Keratinocyte (primary cell): ENCODE results near the gene RAD51. TPM values are rescaled to one million over a fixed set of nuclear protein-coding genes. Genes with fewer than 3 reads are reported as not detected.

Experiments
- DNase-seq: peaks from one replicate; pipeline ENCODE4 v3.0.0-alpha.2; 2011; ENCODE audit warnings: low read depth, missing footprints, low spot score
- FAIRE-seq: peaks from 2 replicates; lab custom pipeline; 2011; peaks lifted over from hg19 to GRCh38; lab: Jason Lieb, UNC
- H2AFZ ChIP-seq: 2 replicates; pipeline ENCODE4 v1.6.0; 2012; ENCODE audit warnings: low read length, control low read depth, inconsistent platforms; ENCODE audit not compliant: control insufficient read depth
- H3K27ac ChIP-seq: 2 replicates; pipeline ENCODE4 v1.5.1; 2011; ENCODE audit warnings: low read length; ENCODE audit not compliant: control insufficient read depth, insufficient read depth
- H3K27me3 ChIP-seq: 3 replicates; pipeline ENCODE4 v1.6.0; 2011; ENCODE audit warnings: low read length; ENCODE audit not compliant: control insufficient read depth, insufficient read depth; ENCODE audit errors: extremely low read depth
- H3K36me3 ChIP-seq, 2 experiments: 2 replicates in 1 of 2; 3 replicates in 1 of 2; pipeline ENCODE4 v1.5.1; 2011; ENCODE audit warnings: low read length in 2 of 2, mild to moderate bottlenecking in 1 of 2; ENCODE audit not compliant: control insufficient read depth in 2 of 2, insufficient read depth in 2 of 2; ENCODE audit errors: extremely low read depth in 1 of 2
- H3K4me1 ChIP-seq: 3 replicates; pipeline ENCODE4 v1.5.1; 2011; ENCODE audit warnings: low read length; ENCODE audit not compliant: control insufficient read depth, insufficient read depth; ENCODE audit errors: extremely low read depth
- H3K4me2 ChIP-seq: 3 replicates; pipeline ENCODE4 v1.6.0; 2011; ENCODE audit warnings: low read depth, low read length; ENCODE audit not compliant: control insufficient read depth, insufficient read depth; ENCODE audit errors: extremely low read depth
- H3K4me3 ChIP-seq, 3 experiments: fragments of 200-600 bp in 1 of 3; sonication (generic) in 1 of 3; 2 replicates in 2 of 3; 3 replicates in 1 of 3; pipeline ENCODE4 v1.5.1; 2011 to 2016; ENCODE audit warnings: low read length in 3 of 3, mild to moderate bottlenecking in 3 of 3, control low read depth in 2 of 3, inconsistent platforms in 1 of 3, low read depth in 1 of 3, mixed read lengths in 1 of 3, mixed run types in 1 of 3, moderate library complexity in 1 of 3; ENCODE audit not compliant: control insufficient read depth in 2 of 3, insufficient read depth in 2 of 3; ENCODE audit errors: extremely low read depth in 1 of 3
- H3K79me2 ChIP-seq: 2 replicates; pipeline ENCODE4 v1.6.0; 2012; ENCODE audit warnings: low read length; ENCODE audit not compliant: control insufficient read depth, insufficient read depth
- H3K9ac ChIP-seq: 3 replicates; pipeline ENCODE4 v1.6.0; 2011; ENCODE audit warnings: low read length; ENCODE audit not compliant: control insufficient read depth, insufficient read depth; ENCODE audit errors: extremely low read depth
- H3K9me1 ChIP-seq: 3 replicates; pipeline ENCODE4 v1.6.0; 2011; ENCODE audit warnings: low read length; ENCODE audit not compliant: control insufficient read depth, insufficient read depth; ENCODE audit errors: extremely low read depth
- H3K9me3 ChIP-seq: 2 replicates; pipeline ENCODE4 v1.5.1; 2012; ENCODE audit warnings: low read depth, low read length; ENCODE audit not compliant: control insufficient read depth
- H4K20me1 ChIP-seq: 3 replicates; pipeline ENCODE4 v1.6.0; 2011; ENCODE audit warnings: low read length; ENCODE audit not compliant: control insufficient read depth, insufficient read depth; ENCODE audit errors: extremely low read depth
- CTCF ChIP-seq, 3 experiments: IDR thresholded peaks in 1 of 3; conservative IDR thresholded peaks in 1 of 3; optimal IDR thresholded peaks in 1 of 3; 2 replicates in 2 of 3; 3 replicates in 1 of 3; pipeline versions ENCODE3 to v1.5.1; 2011; ENCODE audit warnings: low read length in 3 of 3, mild to moderate bottlenecking in 3 of 3, moderate library complexity in 2 of 3, control low read depth in 1 of 3, inconsistent platforms in 1 of 3; ENCODE audit not compliant: insufficient read depth in 2 of 3; ENCODE audit errors: extremely low read depth in 1 of 3
- EZH2 ChIP-seq: IDR thresholded peaks from one replicate; pipeline ENCODE4 v1.6.1; 2012; ENCODE audit warnings: inconsistent platforms, mild to moderate bottlenecking, low read length, moderate library complexity
- dilution Hi-C: fragments of 300-500 bp; cut with MboI; formaldehyde crosslinking; loops from one replicate; pipeline ENCODE4 v1.7.0; 2020; ENCODE audit warnings: low sequenced_read_pairs; ENCODE audit not compliant: extremely low pct_ligation_motif_present
- polyA plus RNA-seq, 5 experiments: library from polyadenylated mRNA; depleted of rRNA in 3 of 5; stranded (reverse) in 3 of 5; stranded (forward) in 1 of 5; unstranded in 1 of 5; fragments of >200 nt; gene quantifications; 1 replicate in 1 of 5; 2 replicates in 3 of 5; 3 replicates in 1 of 5; pipeline versions ENCODE4 v1.2.1 to v1.2.3, GENCODE V29; 2011 to 2012; ENCODE audit warnings: missing spikeins in 2 of 5, low read depth in 1 of 5, low replicate concordance in 1 of 5

RAD51 gene
- polyA plus RNA-seq, 1 donor (not counting 4 experiments of a cell fraction or from before 2014, with no cell fraction given) = 6.9 TPM

GRCh38 chr15:40691737-40692136 is 3.2 kb upstream of the RAD51 start:
- H3K4me1 ChIP-seq = peaks cover 13% of the 10 kb centered on the region
- DNase-seq (no peak), FAIRE-seq (no peak)
- no peak overlapping the region for H3K27ac ChIP-seq
- dilution Hi-C loops = no loop called here
- H4K20me1 ChIP-seq = no peaks in the 10 kb centered on the region
- H3K79me2 ChIP-seq = peaks cover 23% of the 10 kb centered on the region
- no peak overlapping the region for H2AFZ ChIP-seq
- no peak overlapping the region for H3K9ac ChIP-seq
- H3K9me1 ChIP-seq = peaks cover 2% of the 10 kb centered on the region
- no peak overlapping the region for H3K4me2 ChIP-seq
- H3K4me3 ChIP-seq = no peak overlapping the region
- TF ChIP-seq EZH2 (no peak), CTCF (optimal IDR thresholded peaks at IDR 0.05 in 1 of 3, IDR thresholded peaks at IDR 0.05 in 1 of 3, conservative IDR thresholded peaks at IDR 0.05 in 1 of 3; ENCODE audit: extremely low read depth in 1 of 3, insufficient read depth in 2 of 3, low read length in 3 of 3) (no peak)
- no peaks in the 10 kb centered on the region for H3K9me3 ChIP-seq
- H3K36me3 ChIP-seq = no peaks in the 10 kb centered on the region
- H3K27me3 ChIP-seq = no peaks in the 10 kb centered on the region

DNA sequence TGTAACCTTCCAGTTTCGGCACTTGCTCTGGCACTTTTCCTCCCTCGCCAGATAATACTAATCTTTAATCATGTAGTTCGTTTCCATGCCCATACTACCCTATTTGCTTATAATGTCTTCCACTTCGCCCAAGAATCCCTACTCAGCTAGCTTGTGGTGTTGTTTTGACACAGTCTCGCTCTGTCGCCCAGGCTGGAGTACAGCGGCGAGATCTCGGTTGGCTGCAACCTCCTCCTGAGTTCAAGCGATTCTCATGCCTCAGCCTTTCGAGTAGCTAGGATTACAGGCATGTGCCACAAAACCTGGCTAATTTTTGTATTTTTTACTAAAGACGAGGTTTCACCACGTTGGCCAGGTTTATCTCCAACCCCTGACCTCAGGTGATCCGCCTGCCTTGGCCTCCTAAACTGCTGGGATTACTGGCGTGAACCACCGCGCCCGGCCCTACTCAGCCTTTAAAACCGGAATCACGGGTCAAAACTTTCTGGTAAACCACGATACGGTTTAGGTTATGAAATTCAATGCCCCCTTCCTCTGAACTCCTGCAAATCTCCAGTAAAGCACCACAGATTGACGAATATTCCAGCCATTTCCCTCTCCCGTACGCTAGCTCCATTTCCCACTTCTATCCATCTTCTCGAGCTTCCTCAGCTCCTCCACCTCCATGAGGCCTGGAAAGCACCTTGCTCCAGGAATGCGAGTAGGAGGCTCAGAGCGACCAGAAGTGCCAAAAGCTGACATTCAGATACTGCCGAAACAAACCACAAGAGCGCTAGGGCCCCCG is 878 bp upstream of the RAD51 start:
- H3K4me1 ChIP-seq = peaks cover 13% of the 10 kb centered on the region
- DNase-seq (no peak), FAIRE-seq (no peak)
- H3K27ac ChIP-seq = peak overlapping the region; percentile 95
- H2AFZ ChIP-seq = peak overlapping the region; percentile 91
- H3K27me3 ChIP-seq = no peaks in the 10 kb centered on the region
- dilution Hi-C loops = no loop called here
- no peaks in the 10 kb centered on the region for H3K36me3 ChIP-seq
- H3K9me3 ChIP-seq = no peaks in the 10 kb centered on the region
- peak overlapping the region; percentile 89 to 93 (median 92) for H3K4me3 ChIP-seq
- H3K9ac ChIP-seq = peak overlapping the region; percentile 96
- TF ChIP-seq EZH2 (no peak), CTCF (optimal IDR thresholded peaks at IDR 0.05 in 1 of 3, IDR thresholded peaks at IDR 0.05 in 1 of 3, conservative IDR thresholded peaks at IDR 0.05 in 1 of 3; ENCODE audit: extremely low read depth in 1 of 3, insufficient read depth in 2 of 3, low read length in 3 of 3) (peak in 1 of 3 experiments; percentile 9)
- H3K9me1 ChIP-seq = peaks cover 2% of the 10 kb centered on the region
- H3K4me2 ChIP-seq = peak overlapping the region; percentile 93
- peaks cover 25% of the 10 kb centered on the region for H3K79me2 ChIP-seq
- H4K20me1 ChIP-seq = no peaks in the 10 kb centered on the region
